Activated CD4-positive, alpha-beta T cell treated with anti-CD3 and anti-CD28 coated beads, Interleukin-2, amount 50 U/mL, for 48 hours (primary cell): ENCODE results near the gene KIAA0753.
A peak's percentile ranks its signal among the peaks of the same experiment; 100 is the strongest.
"Not testable (repeated sequence)": the region's sequence is repeated elsewhere in the genome, so short reads cannot be mapped to it uniquely, and the experiment has no call there.

Source experiments
- DNase-seq, 2 experiments: peaks; one replicate each; pipeline ENCODE4 v3.0.0-alpha.2; 2020

Gene KIAA0753

DNA sequence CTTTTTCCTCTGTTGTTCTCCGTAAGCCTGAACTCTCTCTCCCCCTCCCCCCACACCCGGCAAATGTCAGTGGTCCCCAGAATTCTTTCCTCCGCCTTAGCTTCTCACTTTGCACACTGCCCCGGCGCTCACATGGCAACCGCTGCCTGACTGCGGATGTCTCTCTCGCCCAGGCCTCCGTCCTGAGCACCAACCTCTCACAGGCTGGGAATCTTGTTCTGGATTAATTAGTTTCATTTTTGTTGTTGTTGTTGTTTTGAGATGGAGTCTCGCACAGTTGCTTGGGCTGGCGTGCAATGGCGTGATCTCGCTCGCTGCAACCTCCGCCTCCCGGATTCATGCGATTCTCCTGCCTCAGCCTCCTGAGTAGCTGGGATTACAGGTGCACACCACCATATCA lies 27.7 kb upstream of the KIAA0753 start:
- no peak for DNase-seq

- no peak for DNase-seq
Measured at GRCh38 chr17:6667516-6667915, 27.0 kb upstream of the KIAA0753 start.

DNA sequence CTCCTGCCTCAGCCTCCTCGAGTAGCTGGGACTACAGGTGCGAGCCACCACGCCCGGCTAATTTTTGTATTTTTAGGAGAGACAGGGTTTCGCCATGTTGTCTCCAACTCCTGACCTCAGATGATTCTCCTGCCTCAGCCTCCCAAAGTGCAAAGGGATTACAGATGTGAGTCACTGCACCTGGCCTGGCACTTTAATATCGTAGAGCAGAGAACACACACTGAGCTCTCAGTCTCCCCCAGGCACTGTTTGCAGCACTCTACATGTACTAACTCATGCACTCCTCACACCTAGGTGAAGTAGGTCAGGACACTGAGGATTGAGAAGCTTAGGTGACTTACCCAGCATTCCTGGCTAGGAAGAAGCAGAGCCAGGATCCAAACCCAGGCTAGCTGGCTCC lies 26.0 kb upstream of the KIAA0753 start:
- no peak for DNase-seq

GRCh38 chr17:6666077-6666521 lies 25.6 kb upstream of the KIAA0753 start:
- peak; percentile 54 to 58 for DNase-seq

- DNase-seq, result not testable (repeated sequence)
Measured at GRCh38 chr17:6663200-6663599, 22.7 kb upstream of the KIAA0753 start.

- DNase-seq, result no peak
Measured at GRCh38 chr17:6661464-6661848, 20.9 kb upstream of the KIAA0753 start.

DNA sequence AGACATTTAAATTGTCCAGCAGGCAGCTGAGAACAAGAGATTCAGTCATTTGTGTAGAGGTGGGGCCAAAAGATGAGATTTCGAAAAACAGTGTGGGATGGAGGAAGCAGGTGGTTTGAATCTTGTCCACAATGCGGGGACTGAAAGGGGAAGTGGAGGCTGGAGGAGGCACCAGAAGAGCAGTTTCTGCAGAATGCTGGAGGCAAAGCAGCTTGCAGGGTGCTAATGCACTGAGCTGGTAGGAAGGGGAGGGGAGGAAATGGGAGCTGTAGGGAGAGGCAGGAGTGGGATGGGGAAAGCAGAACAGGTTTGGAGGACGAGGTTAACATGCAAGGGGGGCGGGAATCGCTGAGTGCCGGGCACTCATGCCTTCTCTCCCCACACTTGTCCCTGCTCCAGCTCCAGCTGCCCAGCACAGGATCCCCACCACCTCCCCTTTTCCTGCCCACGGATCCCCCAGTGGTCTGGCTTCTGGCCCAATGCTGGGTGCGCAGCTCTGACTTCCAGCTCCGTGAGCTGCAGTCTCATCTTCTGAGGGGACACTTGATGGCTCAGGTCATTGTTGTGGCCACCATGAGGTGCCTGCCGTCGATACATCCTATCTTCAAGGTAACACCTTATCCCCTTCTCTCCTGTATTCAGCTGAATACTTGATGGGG lies 20.4 kb upstream of the KIAA0753 start:
- DNase-seq, result no peak

DNA sequence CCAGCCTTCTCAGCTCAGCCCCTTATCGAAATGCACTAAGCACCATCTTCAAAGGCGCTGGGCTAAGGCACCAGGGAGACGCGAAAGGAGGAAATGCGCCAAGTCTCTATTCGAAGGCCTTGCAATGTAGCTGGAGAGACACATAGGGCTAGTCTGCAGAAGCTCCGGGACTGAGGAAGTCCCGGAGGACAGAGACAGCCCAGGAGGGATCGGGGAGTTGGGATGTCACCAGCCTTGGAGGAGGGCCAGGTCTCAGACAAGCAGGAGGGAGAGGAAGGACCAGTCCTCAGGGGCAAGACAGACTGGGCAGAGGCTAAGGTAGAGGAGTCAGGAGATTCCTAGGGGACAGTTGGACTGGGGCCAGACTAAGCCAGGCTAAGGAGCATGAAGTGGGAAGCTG lies 19.6 kb upstream of the KIAA0753 start:
- no peak for DNase-seq

DNA sequence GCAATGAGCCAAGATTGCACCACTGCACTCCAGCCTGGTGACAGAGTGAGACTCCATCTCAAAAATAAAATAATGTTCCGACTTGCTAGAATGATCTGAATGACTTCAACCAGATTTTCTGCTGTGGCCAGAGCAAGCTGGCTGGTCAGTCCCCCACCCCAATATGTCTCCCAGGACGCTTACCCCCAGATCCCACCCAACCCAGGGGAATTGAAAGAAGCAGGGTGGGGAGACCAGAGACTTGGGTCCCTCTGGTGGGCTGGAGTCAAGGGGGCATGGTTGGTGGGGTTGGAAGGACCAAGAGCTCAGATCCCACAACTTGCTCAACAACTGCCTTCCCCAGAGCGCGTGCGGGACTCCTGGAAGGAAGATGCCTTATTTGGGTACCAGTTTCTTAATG lies 17.9 kb upstream of the KIAA0753 start:
- not testable (repeated sequence) for DNase-seq

DNA sequence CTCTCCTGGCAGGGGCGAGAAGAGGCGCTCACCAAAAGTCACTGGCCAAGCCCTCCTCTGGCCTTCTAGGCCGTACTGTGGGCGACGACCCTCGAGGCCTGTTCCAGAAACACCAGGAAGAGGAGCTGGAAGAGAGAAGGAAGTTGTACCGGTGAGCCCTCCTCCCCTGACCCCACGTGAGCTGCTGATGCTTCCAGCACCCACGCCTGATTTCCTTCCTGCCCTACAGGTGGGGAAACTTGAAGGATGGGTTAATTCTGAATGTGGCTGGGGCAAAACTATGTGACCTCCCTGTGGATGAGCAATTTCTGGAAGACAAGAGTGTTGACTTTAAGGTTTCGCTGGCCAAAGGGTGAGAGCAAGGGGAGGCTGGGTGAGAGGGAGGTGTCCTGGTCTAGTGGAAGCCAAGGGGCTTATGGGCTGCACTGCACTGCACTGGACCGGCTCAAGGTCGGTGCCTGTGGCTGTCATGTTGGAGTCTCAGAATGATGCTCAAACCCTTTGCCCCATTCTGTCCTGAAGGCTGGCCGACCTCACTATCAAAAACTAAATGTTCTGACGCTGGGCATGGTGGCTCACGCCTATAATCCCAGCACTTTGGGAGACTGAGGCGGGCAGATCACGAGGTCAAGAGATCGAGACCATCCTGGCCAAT lies 17.2 kb upstream of the KIAA0753 start:
- no peak for DNase-seq

GRCh38 chr17:6656797-6657632 lies 16.5 kb upstream of the KIAA0753 start:
- DNase-seq, result peak; percentile 58 to 68

GRCh38 chr17:6655732-6656361 lies 15.3 kb upstream of the KIAA0753 start:
- not testable (repeated sequence) for DNase-seq

DNA sequence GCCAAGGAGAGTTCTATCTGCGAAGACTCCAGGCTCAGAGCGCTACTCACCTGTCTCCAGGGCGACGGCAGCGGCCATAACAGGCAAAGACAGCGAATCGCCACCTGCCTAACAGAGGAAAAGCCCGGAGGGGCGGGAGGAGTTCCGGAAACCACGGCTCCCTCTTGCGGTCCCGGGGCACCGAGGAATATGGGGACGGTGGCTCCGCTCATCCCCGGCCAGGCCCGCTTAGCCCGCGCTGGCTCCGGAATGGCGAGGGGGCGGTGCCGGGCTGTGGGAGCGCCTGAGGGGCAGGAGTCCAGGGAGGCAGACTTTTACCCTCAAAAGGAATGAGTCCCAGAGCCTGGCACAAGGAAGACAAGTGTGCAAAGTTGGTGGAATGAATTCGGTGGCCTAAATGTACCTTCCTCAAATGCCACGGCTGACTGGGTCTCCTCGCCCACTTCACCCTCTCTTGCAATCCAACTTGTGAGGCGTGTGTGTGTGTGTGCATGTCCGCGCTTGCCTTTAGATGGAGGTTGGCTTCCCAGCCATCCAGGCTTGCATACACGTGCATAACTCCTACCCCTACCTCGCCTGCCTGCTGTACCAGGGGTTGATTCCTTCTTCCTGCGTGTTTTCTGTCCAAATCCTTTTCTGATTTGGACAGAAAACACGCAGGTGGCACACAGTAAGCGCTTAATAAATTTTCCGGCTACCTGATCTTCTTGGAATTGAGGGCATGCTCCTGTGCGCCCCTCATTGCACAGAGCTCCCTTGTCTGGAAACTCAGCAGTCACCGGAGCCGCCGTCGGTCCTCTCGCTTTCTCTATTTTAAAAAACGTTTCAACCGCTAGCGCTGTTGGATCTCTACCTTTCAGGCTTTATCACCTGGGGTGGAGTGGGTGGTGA lies 14.6 kb upstream of the KIAA0753 start:
- no peak for DNase-seq

- peak in 1 of 2 experiments; percentile 47 for DNase-seq
Measured at GRCh38 chr17:6651919-6652452, 11.5 kb upstream of the KIAA0753 start.

GRCh38 chr17:6651354-6651918 lies 10.9 kb upstream of the KIAA0753 start, which contains the start of the genes C17orf100 and MED31:
TSS of gene C17orf100 (plus strand) at chr17:6651762. CDS start at chr17:6651914, 152 bp downstream.
TSS of gene MED31 (minus strand) at chr17:6651605. CDS start at chr17:6651528, 77 bp downstream.
- peak; percentile 95 to 97 for DNase-seq

DNA sequence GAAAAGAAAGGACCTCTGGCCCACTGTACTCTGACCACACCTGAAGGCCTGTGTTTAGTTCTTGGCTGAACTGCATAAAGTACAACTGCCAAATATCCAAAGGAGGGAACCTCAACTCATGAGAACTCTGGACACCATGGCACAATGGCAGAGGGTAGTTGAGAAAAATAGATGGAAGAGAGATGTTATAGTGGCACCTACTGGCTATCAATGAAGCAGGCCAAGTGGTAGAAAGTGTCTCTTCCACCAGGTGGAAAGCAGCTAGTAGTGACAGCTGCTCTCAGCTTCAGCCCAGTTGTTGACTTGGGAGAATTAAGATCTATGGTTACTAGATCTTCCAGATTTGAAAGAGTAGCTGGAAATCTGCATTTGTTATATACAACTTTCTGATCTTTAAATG lies 7.7 kb upstream of the KIAA0753 start:
- DNase-seq, result no peak

DNA sequence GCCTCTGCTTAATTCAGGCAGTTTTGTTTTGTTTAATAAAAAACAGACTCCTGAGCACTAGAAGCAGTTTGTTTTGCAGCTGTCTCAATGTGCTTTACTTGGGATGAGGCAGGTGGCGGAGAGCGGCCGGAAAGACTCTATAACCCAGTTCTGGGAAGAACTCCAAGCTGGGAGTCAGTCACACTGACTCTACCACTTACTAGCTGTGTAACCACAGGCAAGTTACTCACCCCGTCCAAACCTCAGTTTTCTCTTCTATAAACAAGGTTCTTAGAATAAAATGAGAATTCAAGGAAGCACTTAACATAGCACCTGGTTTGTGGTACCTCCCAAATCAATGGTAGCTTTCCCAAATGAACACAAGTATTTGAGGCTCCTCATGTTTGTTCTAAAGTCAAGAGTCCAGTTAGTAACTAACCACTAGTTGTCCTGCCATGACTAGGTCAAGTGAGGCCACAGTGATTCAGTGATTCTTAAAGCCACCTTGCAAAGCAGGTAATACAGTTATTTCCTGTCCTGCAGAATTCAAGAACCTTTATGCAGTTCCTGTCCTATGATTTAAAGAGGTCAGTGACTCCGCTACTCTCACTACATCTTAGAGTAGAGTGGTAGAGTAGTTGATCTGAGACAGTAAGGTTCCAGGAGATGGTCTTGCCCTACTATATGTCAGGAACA lies 3.1 kb upstream of the KIAA0753 start:
- DNase-seq, result no peak

DNA sequence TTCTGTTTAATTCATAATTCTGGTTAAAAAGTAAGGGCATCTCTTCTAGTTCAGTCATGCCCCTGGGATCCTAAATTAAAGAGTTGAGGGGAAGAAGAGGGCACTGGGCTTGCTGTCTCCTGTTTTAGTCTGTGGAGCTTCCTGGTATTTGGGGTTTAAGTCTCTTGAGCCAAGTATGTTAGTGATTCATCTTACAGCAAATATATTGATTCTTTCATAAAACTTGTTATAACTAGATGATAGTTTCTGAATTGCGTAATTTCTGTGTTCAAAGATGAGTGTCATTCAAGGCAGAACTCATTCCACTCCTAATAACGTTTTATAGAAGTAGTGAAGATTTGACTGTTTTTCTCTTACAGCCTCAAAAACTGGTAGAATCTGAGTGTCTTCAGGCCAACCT lies 2.1 kb upstream of the KIAA0753 start:
- DNase-seq, result no peak

- DNase-seq, result no peak
Measured at GRCh38 chr17:6641247-6641863, 844 bp upstream of the KIAA0753 start.
